ENCODE measurements around the gene PHF5A. TPM values are rescaled to one million over a fixed set of nuclear protein-coding genes. Genes with fewer than 3 reads are reported as not detected.
"Not testable (repeated sequence)": the region's sequence is repeated elsewhere in the genome, so short reads cannot be mapped to it uniquely, and the experiment has no call there.

The PHF5A gene
- total RNA-seq, 1 experiment from 2014 or later, result 80.4 TPM

- ATAC-seq, result no peak
- H3K79me2 ChIP-seq (ENCODE audit: low read length), result peaks cover 53% of the 10 kb centered on the region
Measured at GRCh38 chr22:41437198-41437597, 31.3 kb downstream of the PHF5A start.

DNA sequence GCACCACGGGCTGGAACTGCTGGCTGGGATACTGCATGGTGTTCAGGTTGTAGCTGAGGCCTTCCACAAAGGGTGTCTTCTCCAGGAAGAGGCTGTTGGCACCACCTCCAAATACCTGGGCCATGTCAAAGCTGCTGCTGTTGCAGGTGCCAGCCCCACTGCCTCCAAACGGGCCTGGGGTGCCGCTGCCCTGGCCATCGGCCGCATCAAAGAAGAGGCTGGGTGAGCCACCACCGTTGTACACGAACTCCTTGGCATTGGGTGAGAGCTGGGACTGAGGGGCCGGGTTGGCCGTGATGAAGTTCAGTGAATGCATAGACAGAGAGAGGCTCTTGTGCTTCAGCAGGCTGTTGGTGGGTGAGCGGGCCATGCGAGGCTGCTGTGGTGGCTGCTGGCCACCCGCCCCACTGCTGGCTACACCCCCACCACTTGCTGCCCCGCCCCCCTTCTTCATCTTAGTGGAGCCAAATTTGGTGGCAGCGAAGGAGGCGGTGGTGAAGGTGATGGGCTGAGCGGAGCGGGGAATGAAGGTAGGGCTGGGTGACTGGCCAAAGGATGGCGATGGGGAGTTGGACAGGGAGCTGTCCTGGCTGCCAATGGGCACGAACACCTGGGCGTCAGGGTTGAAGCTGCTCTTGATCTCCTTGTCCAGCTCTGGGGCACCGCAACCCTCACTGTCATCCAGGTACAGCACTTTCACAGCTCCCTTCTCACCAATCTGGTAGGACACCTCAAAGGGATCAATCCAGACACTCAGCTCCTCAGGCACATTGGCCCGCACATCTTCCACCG is 32.0 kb downstream of the PHF5A start:
- no peak for DNase-seq
- Histone ChIP-seq H3K9ac (ENCODE audit: low read length) (no peak overlapping the region), H3K79me2 (ENCODE audit: low read length) (peaks cover 46% of the 10 kb centered on the region), H2AFZ (ENCODE audit: low read length) (no peak overlapping the region), H3K9me3 (ENCODE audit: low read length) (no peaks in the 10 kb centered on the region), H3F3A (ENCODE audit: low read length, unreplicated experiment) (no peaks in the 10 kb centered on the region), H3K4me3 (ENCODE audit: low read length) (no peak overlapping the region), H3K4me2 (ENCODE audit: low read length) (no peak overlapping the region), H4K20me1 (ENCODE audit: low read length) (no peaks in the 10 kb centered on the region), H3K27me3 (ENCODE audit: low read length) (no peaks in the 10 kb centered on the region), H3K9me2 (replicated peaks; ENCODE audit: low read length) (no peaks in the 10 kb centered on the region), H3K27ac (ENCODE audit: low read length) (no peak overlapping the region), H3K4me1 (ENCODE audit: insufficient read depth, low read length) (no peaks in the 10 kb centered on the region), H3K36me3 (ENCODE audit: low read depth, low read length) (peaks cover 8% of the 10 kb centered on the region)
- TF ChIP-seq, protein P1, sequence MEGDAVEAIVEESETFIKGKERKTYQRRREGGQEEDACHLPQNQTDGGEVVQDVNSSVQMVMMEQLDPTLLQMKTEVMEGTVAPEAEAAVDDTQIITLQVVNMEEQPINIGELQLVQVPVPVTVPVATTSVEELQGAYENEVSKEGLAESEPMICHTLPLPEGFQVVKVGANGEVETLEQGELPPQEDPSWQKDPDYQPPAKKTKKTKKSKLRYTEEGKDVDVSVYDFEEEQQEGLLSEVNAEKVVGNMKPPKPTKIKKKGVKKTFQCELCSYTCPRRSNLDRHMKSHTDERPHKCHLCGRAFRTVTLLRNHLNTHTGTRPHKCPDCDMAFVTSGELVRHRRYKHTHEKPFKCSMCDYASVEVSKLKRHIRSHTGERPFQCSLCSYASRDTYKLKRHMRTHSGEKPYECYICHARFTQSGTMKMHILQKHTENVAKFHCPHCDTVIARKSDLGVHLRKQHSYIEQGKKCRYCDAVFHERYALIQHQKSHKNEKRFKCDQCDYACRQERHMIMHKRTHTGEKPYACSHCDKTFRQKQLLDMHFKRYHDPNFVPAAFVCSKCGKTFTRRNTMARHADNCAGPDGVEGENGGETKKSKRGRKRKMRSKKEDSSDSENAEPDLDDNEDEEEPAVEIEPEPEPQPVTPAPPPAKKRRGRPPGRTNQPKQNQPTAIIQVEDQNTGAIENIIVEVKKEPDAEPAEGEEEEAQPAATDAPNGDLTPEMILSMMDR (conservative IDR thresholded peaks at IDR 0.05; ENCODE audit: low read depth, low read length), result no peak
- TF ChIP-seq EZH2 (IDR thresholded peaks at IDR 0.05; ENCODE audit: low read length, unreplicated experiment) (no peak), EZH2phosphoT487 (IDR thresholded peaks at IDR 0.05; ENCODE audit: borderline replicate concordance, low read length) (no peak)
- ATAC-seq, result no peak
- ChIA-PET CTCF (no interaction called here), POLR2A (ENCODE audit: unreplicated experiment) (no interaction called here)
- intact Hi-C loops (cut with micrococcal nuclease), result no loop called here
- BruUV-seq (replicated peaks), result no TSS peak

More at GRCh38 chr22:41437198-41437597, 31.3 kb downstream of the PHF5A start:
- Histone ChIP-seq H3K9ac (ENCODE audit: low read length) (no peak overlapping the region), H3K4me2 (ENCODE audit: low read length) (no peak overlapping the region), H4K20me1 (ENCODE audit: low read length) (no peaks in the 10 kb centered on the region), H3K27me3 (ENCODE audit: low read length) (no peaks in the 10 kb centered on the region), H3K9me3 (ENCODE audit: low read length) (no peaks in the 10 kb centered on the region), H3K36me3 (ENCODE audit: low read depth, low read length) (peaks cover 8% of the 10 kb centered on the region), H3K9me2 (replicated peaks; ENCODE audit: low read length) (no peaks in the 10 kb centered on the region), H3K4me1 (ENCODE audit: insufficient read depth, low read length) (no peaks in the 10 kb centered on the region), H3K27ac (ENCODE audit: low read length) (no peak overlapping the region), H3F3A (ENCODE audit: low read length, unreplicated experiment) (no peaks in the 10 kb centered on the region), H3K4me3 (ENCODE audit: low read length) (no peak overlapping the region), H2AFZ (ENCODE audit: low read length) (no peak overlapping the region)
- intact Hi-C loops (cut with micrococcal nuclease), result no loop called here
- no TSS peak for BruUV-seq (replicated peaks)
- no peak for DNase-seq
- CTCF ChIA-PET, result no interaction called here
- TF ChIP-seq EZH2phosphoT487 (IDR thresholded peaks at IDR 0.05; ENCODE audit: borderline replicate concordance, low read length) (no peak), EZH2 (IDR thresholded peaks at IDR 0.05; ENCODE audit: low read length, unreplicated experiment) (no peak)
- TF ChIP-seq, protein P1 (conservative IDR thresholded peaks at IDR 0.05; ENCODE audit: low read depth, low read length), result no peak
- POLR2A ChIA-PET (ENCODE audit: unreplicated experiment), result no interaction called here

DNA sequence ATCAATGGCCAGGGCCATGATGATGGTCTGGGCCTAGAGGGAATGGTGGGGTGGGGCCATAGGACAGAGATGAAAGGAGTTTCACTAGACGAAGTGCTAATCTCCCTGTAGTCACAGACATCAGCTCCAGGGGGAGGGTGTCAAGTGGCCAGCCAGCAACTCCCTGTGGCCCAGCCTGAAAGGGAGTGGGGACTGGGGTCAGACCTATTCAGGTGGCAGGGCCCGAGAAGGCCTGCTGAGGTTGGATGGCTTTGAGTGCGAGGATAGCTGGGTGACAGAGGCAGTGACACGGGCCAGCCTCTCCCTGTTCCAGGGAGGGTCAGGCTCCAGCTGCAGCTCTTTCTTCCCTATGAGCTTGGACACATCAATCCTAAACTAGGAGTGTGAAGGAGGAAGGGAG is 32.9 kb downstream of the PHF5A start:
- Histone ChIP-seq H3F3A (ENCODE audit: low read length, unreplicated experiment) (no peaks in the 10 kb centered on the region), H3K4me2 (ENCODE audit: low read length) (no peak overlapping the region), H3K9me3 (ENCODE audit: low read length) (no peaks in the 10 kb centered on the region), H2AFZ (ENCODE audit: low read length) (no peak overlapping the region), H3K9ac (ENCODE audit: low read length) (no peak overlapping the region), H3K4me3 (ENCODE audit: low read length) (no peak overlapping the region), H3K27me3 (ENCODE audit: low read length) (no peaks in the 10 kb centered on the region), H3K9me2 (replicated peaks; ENCODE audit: low read length) (no peaks in the 10 kb centered on the region), H3K36me3 (ENCODE audit: low read depth, low read length) (peaks cover 8% of the 10 kb centered on the region), H3K79me2 (ENCODE audit: low read length) (peaks cover 37% of the 10 kb centered on the region), H3K27ac (ENCODE audit: low read length) (no peak overlapping the region), H4K20me1 (ENCODE audit: low read length) (no peaks in the 10 kb centered on the region), H3K4me1 (ENCODE audit: insufficient read depth, low read length) (no peaks in the 10 kb centered on the region)
- no peak for TF ChIP-seq EZH2 (IDR thresholded peaks at IDR 0.05; ENCODE audit: low read length, unreplicated experiment)
- TF ChIP-seq, protein P1 (conservative IDR thresholded peaks at IDR 0.05; ENCODE audit: low read depth, low read length), result no peak
- no peak for TF ChIP-seq EZH2phosphoT487 (IDR thresholded peaks at IDR 0.05; ENCODE audit: borderline replicate concordance, low read length)
- intact Hi-C loops (cut with micrococcal nuclease), result no loop called here
- ATAC-seq (no peak), DNase-seq (no peak)
- ChIA-PET CTCF (no interaction called here), POLR2A (ENCODE audit: unreplicated experiment) (no interaction called here)
- BruUV-seq (replicated peaks), result no TSS peak

DNA sequence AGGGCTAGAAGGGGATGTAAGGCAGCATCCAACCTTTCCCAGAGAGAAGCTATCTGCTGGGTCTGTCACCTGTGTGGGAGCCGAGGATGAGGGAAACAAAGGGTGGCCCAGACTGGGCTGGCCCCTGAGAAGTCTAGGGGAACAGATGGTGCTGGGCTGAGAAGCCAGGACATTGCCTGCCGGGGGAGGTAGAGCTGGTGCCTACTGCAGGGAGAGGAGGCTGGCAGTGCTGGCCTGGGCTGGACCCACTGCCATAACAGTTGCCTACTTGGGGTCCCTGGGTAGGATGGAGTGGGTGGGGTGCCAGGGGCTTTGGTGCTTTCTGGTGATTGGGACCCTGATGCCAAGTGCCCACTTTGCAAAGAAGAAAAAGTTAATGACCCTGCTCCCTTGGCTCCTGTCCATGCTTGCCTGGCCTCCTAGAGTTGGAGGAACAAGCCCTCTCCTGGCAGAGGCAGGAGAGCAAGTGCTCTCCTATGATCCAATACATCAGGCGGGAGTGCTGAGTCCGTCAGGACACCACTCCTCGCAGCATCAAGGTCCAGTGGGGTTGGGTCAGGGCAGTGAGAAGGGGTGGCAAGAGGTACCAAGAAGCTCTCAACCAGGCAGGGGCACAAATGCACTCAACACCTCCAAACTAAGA is 34.0 kb downstream of the PHF5A start:
- H2AFZ ChIP-seq (ENCODE audit: low read length); intact Hi-C loops (cut with micrococcal nuclease); DNase-seq; H4K20me1 ChIP-seq (ENCODE audit: low read length); H3K4me1 ChIP-seq (ENCODE audit: insufficient read depth, low read length); H3K9ac ChIP-seq (ENCODE audit: low read length); H3K27me3 ChIP-seq (ENCODE audit: low read length); CTCF ChIA-PET; BruUV-seq (replicated peaks); H3K4me2 ChIP-seq (ENCODE audit: low read length); H3K4me3 ChIP-seq (ENCODE audit: low read length); POLR2A ChIA-PET (ENCODE audit: unreplicated experiment); H3K9me2 ChIP-seq (replicated peaks; ENCODE audit: low read length); H3F3A ChIP-seq (ENCODE audit: low read length, unreplicated experiment); H3K9me3 ChIP-seq (ENCODE audit: low read length); H3K36me3 ChIP-seq (ENCODE audit: low read depth, low read length); H3K27ac ChIP-seq (ENCODE audit: low read length); ATAC-seq: not testable (repeated sequence)
- peaks cover 29% of the 10 kb centered on the region for H3K79me2 ChIP-seq (ENCODE audit: low read length)
